HEK293 (cell line): ENCODE measurements around the gene GP1BB.

Experiments used
- ATF2 ChIP-seq: fragments of 450-650 bp; formaldehyde crosslinking; IDR thresholded peaks from 2 replicates; pipeline ENCODE4 v1.5.1; 2016; ENCODE audit warnings: missing biosample characterization, missing genetic modification characterization, low read depth
- BCL11B ChIP-seq: fragments of 450-650 bp; formaldehyde crosslinking; IDR thresholded peaks from 2 replicates; pipeline ENCODE4 v1.5.1; 2016; ENCODE audit warnings: low read depth, missing biosample characterization, missing genetic modification characterization
- GLIS2 ChIP-seq: fragments of 450-650 bp; formaldehyde crosslinking; IDR thresholded peaks from 2 replicates; pipeline ENCODE4 v1.5.1; 2016; ENCODE audit warnings: missing biosample characterization, missing genetic modification characterization
- HOXC10 ChIP-seq: sonication (generic); formaldehyde crosslinking; IDR thresholded peaks from 2 replicates; pipeline ENCODE4 v1.8.1; 2023; ENCODE audit warnings: mild to moderate bottlenecking, missing genetic modification reagents
- HOXD13 ChIP-seq: sonication (generic); formaldehyde crosslinking; IDR thresholded peaks from 2 replicates; pipeline ENCODE4 v1.8.0; 2022; ENCODE audit warnings: missing genetic modification reagents, borderline replicate concordance
- KLF1 ChIP-seq: fragments of 450-650 bp; formaldehyde crosslinking; IDR thresholded peaks from 2 replicates; pipeline ENCODE4 v1.5.1; 2016; ENCODE audit warnings: missing biosample characterization, missing genetic modification characterization
- KLF16 ChIP-seq: fragments of 450-650 bp; formaldehyde crosslinking; IDR thresholded peaks from 2 replicates; pipeline ENCODE4 v1.5.1; 2017; ENCODE audit warnings: missing biosample characterization, missing genetic modification characterization
- KLF7 ChIP-seq: fragments of 450-650 bp; formaldehyde crosslinking; IDR thresholded peaks from 2 replicates; pipeline ENCODE4 v1.5.1; 2016; ENCODE audit warnings: missing biosample characterization, missing genetic modification characterization, borderline replicate concordance
- KLF8 ChIP-seq: fragments of 450-650 bp; formaldehyde crosslinking; IDR thresholded peaks from 2 replicates; pipeline ENCODE4 v1.5.1; 2016; ENCODE audit warnings: missing biosample characterization, missing genetic modification characterization
- MEIS1 ChIP-seq: sonication (generic); formaldehyde crosslinking; IDR thresholded peaks from 2 replicates; pipeline ENCODE4 v1.8.1; 2022; ENCODE audit warnings: missing genetic modification reagents, mild to moderate bottlenecking, borderline replicate concordance
- OSR2 ChIP-seq: fragments of 450-650 bp; formaldehyde crosslinking; IDR thresholded peaks from 2 replicates; pipeline ENCODE4 v1.5.1; 2016; ENCODE audit warnings: missing biosample characterization, missing genetic modification characterization
- REPIN1 ChIP-seq: fragments of 450-650 bp; formaldehyde crosslinking; IDR thresholded peaks from 2 replicates; pipeline ENCODE4 v1.5.1; 2017; ENCODE audit warnings: missing biosample characterization, missing genetic modification characterization, low read depth
- SETDB1 ChIP-seq: IDR thresholded peaks from one replicate; pipeline ENCODE4 v1.6.1; 2017; ENCODE audit warnings: mild to moderate bottlenecking, low read length, moderate library complexity, mixed read lengths; ENCODE audit not compliant: insufficient read length
- TRIM28 ChIP-seq: IDR thresholded peaks from 2 replicates; pipeline ENCODE4 v1.6.1; 2011; ENCODE audit warnings: low read length, control low read depth, borderline replicate concordance
- ZBTB44 ChIP-seq: fragments of 450-650 bp; IDR thresholded peaks from 2 replicates; pipeline ENCODE4 v1.5.1; 2018; ENCODE audit warnings: missing biosample characterization, mild to moderate bottlenecking, missing genetic modification characterization
- ZBTB49 ChIP-seq: fragments of 450-650 bp; formaldehyde crosslinking; IDR thresholded peaks from 2 replicates; pipeline ENCODE4 v1.5.1; 2016; ENCODE audit warnings: missing biosample characterization, missing genetic modification characterization, low read depth
- ZEB2 ChIP-seq: fragments of 450-650 bp; formaldehyde crosslinking; IDR thresholded peaks from 2 replicates; pipeline ENCODE4 v1.5.1; 2016; ENCODE audit warnings: missing biosample characterization, missing genetic modification characterization
- ZFP41 ChIP-seq: fragments of 450-650 bp; formaldehyde crosslinking; IDR thresholded peaks from 2 replicates; pipeline ENCODE4 v1.5.1; 2016; ENCODE audit warnings: missing biosample characterization, missing genetic modification characterization, borderline replicate concordance
- ZNF274 ChIP-seq, 2 experiments: fragments of 200-500 bp in 1 of 2; fragments of 450-650 bp in 1 of 2; sonication (Bioruptor generic) in 1 of 2; formaldehyde crosslinking in 1 of 2; IDR thresholded peaks; 2 replicates each; pipeline versions ENCODE4 v1.5.1 to v1.6.1; 2014 to 2016; ENCODE audit warnings: borderline replicate concordance in 1 of 2, inconsistent platforms in 1 of 2, low read length in 1 of 2, missing biosample characterization in 1 of 2, missing genetic modification characterization in 1 of 2
- ZNF324 ChIP-seq: fragments of 450-650 bp; formaldehyde crosslinking; IDR thresholded peaks from 2 replicates; pipeline ENCODE4 v1.5.1; 2016; ENCODE audit warnings: missing biosample characterization, missing genetic modification characterization
- ZNF366 ChIP-seq: fragments of 450-650 bp; formaldehyde crosslinking; conservative IDR thresholded peaks from 2 replicates; pipeline ENCODE4 v1.5.1; 2016; ENCODE audit warnings: missing biosample characterization, missing genetic modification characterization
- ZNF510 ChIP-seq: fragments of 450-650 bp; formaldehyde crosslinking; IDR thresholded peaks from 2 replicates; pipeline ENCODE4 v1.5.1; 2018; ENCODE audit warnings: mild to moderate bottlenecking, missing genetic modification characterization, missing biosample characterization; ENCODE audit not compliant: insufficient replicate concordance
- ZNF549 ChIP-seq: fragments of 450-650 bp; IDR thresholded peaks from 2 replicates; pipeline ENCODE4 v1.5.1; 2018; ENCODE audit warnings: missing biosample characterization, missing genetic modification characterization, mild to moderate bottlenecking, inconsistent platforms, moderate library complexity
- ZNF585B ChIP-seq: fragments of 450-650 bp; formaldehyde crosslinking; IDR thresholded peaks from 2 replicates; pipeline ENCODE4 v1.5.1; 2016; ENCODE audit warnings: missing biosample characterization, missing genetic modification characterization
- ZNF600 ChIP-seq: fragments of 450-650 bp; formaldehyde crosslinking; IDR thresholded peaks from 2 replicates; pipeline ENCODE4 v1.5.1; 2016; ENCODE audit warnings: missing biosample characterization, missing genetic modification characterization
- ZNF624 ChIP-seq: fragments of 450-650 bp; formaldehyde crosslinking; IDR thresholded peaks from 2 replicates; pipeline ENCODE4 v1.5.1; 2017; ENCODE audit warnings: missing biosample characterization, missing genetic modification characterization
- ZNF629 ChIP-seq: fragments of 450-650 bp; formaldehyde crosslinking; IDR thresholded peaks from 2 replicates; pipeline ENCODE4 v1.5.1; 2017; ENCODE audit warnings: missing biosample characterization, missing genetic modification characterization
- ZNF704 ChIP-seq: fragments of 450-650 bp; formaldehyde crosslinking; IDR thresholded peaks from 2 replicates; pipeline ENCODE4 v1.5.1; 2016; ENCODE audit warnings: missing biosample characterization, missing genetic modification characterization
- ZNF777 ChIP-seq: fragments of 450-650 bp; formaldehyde crosslinking; IDR thresholded peaks from 2 replicates; pipeline ENCODE4 v1.5.1; 2017; ENCODE audit warnings: missing biosample characterization, missing genetic modification characterization, borderline replicate concordance
- ZNF792 ChIP-seq: fragments of 450-650 bp; formaldehyde crosslinking; IDR thresholded peaks from 2 replicates; pipeline ENCODE4 v1.5.1; 2016; ENCODE audit warnings: missing biosample characterization, missing genetic modification characterization
- ZSCAN16 ChIP-seq: fragments of 450-650 bp; formaldehyde crosslinking; IDR thresholded peaks from 2 replicates; pipeline ENCODE4 v1.5.1; 2016; ENCODE audit warnings: missing biosample characterization, missing genetic modification characterization
- ZSCAN4 ChIP-seq: fragments of 450-650 bp; formaldehyde crosslinking; IDR thresholded peaks from 2 replicates; pipeline ENCODE4 v1.5.1; 2017; ENCODE audit warnings: missing biosample characterization, missing genetic modification characterization

GP1BB gene

GRCh38 chr22:19730655-19731360 is 7.5 kb downstream of the GP1BB start (continued):
- TF ChIP-seq ATF2 (tag by site-specific recombination) (no peak), ZNF274 (IDR thresholded peaks at IDR 0.05; ENCODE audit: low read length) (no peak), ZNF274 (tag by site-specific recombination; IDR thresholded peaks at IDR 0.05; ENCODE audit: borderline replicate concordance) (no peak), ZNF792 (no peak), ZNF704 (tag by site-specific recombination) (no peak), ZBTB44 (tag by site-specific recombination) (no peak), ZNF585B (tag by site-specific recombination) (no peak), ZSCAN16 (no peak), REPIN1 (tag by site-specific recombination) (no peak), HOXD13 (no peak), SETDB1 (no peak), GLIS2 (tag by site-specific recombination) (peak; percentile 69), ZFP41 (tag by site-specific recombination) (no peak), ZNF324 (tag by site-specific recombination) (no peak), KLF16 (tag by site-specific recombination) (peak; percentile 86), ZSCAN4 (tag by site-specific recombination) (no peak), ZBTB49 (no peak), MEIS1 (CRISPR knock-in tag) (no peak), ZNF629 (tag by site-specific recombination) (peak; percentile 54; the same call in 1 of the 2 replicates), KLF8 (tag by site-specific recombination) (peak; percentile 83; the same call in 1 of the 2 replicates), HOXC10 (no peak), ZNF366 (tag by site-specific recombination) (peak; percentile 55; the same call in 1 of the 2 replicates), ZNF600 (tag by site-specific recombination) (0 out of 2 replicates have a peak, but pooled peaks have one; percentile 20), ZNF510 (tag by site-specific recombination) (no peak), ZNF549 (tag by site-specific recombination) (no peak), BCL11B (tag by site-specific recombination) (no peak), ZNF624 (no peak), KLF7 (tag by site-specific recombination) (no peak; the same call in 1 of the 2 replicates), ZEB2 (tag by site-specific recombination) (peak; percentile 75), ZNF777 (tag by site-specific recombination) (peak; percentile 92; the same call in 1 of the 2 replicates), TRIM28 (no peak), OSR2 (tag by site-specific recombination) (no peak), KLF1 (peak; percentile 90)
